GM21619 (cell line): ENCODE data around the gene AAGAB.

ENCODE experiments used
- ATAC-seq: cut with Tn5 transposase; IDR thresholded peaks from one replicate; pipeline ENCODE4 v1.9.1; 2021; ENCODE audit not compliant: unreplicated experiment

The AAGAB gene

GRCh38 chr15:67190326-67190725, 64.1 kb downstream of the AAGAB start:
- ATAC-seq: no peak

DNA sequence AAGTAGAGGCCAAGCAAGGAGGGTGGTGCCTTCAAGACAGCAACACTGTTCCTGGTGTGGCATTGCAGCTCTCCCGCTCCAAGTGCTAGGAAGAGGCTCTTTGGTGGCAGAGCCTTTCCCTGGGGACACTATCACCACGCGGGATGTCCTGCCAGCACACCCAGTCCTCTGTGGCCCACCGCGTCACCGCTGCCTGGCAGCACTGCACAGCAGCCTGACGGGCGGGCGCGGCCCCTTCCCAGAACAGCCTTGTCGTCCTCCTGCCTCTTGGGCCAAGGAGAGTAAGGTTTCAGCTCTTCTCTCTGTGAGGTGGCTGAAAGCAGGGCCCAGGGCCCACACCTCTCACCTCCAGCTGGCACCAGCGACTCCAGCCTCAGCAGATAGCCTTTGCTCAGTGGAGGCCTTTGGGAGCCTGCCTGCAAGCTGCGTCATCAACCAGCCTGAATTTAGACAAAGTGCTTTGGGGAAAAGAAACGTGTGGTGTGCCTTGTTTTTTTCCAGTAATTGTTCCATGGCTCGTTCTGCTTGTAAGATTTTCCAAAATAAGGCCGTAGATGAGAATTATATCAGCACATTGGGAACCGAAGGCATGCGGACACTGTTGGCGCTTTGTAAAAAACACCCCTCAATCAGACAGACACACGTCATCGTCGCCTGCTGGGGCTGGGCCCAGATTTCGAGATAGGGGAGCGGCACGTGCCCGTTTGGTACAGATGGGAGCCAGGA, 65.0 kb downstream of the AAGAB start:
- no peak for ATAC-seq

DNA sequence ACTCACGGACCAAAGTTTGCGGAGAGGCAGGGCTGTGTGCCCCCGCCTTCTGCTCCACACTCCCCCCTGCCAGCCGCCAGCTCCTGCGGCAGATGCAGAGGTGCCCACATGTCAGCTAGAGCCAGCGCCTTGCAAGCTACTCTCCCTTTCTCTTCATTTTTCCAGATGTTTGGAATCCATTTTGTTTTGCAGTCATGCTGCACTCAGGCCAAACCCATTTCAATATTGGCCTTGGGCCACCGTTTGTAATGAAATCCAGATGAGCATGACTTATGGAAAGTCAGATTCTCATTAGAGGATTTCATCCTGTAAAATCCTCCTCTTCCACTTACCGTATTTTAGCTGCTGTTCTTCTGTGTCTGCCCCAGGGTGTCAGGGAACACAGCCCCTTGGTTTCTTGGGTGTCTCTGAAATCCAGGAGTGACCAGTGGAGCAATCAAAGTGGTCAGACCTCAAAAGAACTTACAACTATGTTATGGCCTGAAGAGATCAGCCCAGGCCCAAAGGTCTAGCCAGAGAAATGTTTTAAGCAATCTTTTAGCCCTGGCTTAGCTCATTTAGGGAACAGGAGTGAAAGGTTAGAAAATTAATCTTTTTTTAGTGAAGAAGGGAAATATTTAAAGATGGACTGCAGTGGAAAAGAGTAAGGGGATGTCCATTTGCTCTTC, 65.8 kb downstream of the AAGAB start:
- no peak for ATAC-seq

DNA sequence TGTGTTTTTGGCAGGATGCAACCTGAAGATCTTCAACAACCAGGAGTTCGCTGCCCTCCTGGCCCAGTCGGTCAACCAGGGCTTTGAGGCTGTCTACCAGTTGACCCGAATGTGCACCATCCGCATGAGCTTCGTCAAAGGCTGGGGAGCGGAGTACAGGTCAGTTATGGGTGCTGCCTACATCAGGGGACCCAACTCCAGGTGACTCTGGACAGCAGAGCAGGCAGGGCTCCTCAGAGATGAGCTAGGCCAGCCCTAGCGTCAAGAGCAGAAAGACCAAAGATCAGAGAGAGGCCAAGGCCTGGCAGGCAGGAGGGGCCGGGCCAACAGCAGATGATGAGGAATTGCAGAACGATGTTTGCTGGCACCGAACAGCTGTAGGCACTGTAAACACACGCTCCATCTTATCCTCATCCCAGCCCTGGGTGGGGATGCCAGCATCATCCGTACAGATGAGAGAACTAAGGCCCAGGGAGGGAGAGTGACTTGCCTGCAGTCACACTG, 67.1 kb downstream of the AAGAB start:
- no peak for ATAC-seq

DNA sequence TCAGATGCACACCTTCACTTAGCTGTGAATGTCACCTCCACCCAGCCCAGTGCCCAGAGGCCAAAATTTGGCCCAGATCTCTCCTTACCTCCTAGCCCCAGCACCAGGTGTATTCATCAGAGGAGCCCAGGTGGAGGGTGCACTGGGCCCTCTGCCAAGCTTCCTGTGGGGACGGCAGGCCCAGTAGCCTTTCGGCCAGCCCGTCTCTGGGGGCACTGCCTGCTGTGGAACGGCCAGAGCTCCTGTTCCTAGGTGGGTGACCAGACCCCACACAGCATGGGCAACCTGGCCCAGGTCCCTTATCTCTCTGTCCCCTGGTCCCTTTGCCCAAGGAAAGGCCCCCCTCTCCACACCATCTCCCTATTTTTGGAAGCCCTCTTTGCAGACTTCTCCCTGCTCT, 67.8 kb downstream of the AAGAB start:
- ATAC-seq: no peak

DNA sequence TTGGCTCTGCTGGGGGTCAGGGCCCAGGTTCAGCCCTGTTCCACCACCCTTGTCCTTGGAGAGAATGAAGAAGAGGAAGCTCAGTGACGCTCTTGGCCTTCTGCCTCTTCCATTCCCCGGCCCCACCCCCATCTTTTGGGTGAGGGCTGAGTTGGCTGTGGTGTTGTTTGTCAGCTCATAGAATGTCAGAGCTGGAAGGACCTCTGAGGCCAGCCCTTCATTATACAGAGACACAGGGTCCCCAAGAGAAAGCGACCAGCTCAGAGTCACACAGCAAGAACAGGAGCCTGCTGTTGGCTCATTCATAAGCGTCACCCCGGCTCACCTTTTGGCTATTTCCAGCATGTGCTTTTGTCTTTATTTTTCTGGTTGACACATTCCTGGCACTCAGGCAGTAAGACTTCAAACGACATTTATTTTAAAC, 68.2 kb downstream of the AAGAB start:
- no peak for ATAC-seq

GRCh38 chr15:67185621-67186225, 68.7 kb downstream of the AAGAB start:
- no peak for ATAC-seq

- ATAC-seq: no peak
Measured at GRCh38 chr15:67185051-67185450, 69.4 kb downstream of the AAGAB start.

DNA sequence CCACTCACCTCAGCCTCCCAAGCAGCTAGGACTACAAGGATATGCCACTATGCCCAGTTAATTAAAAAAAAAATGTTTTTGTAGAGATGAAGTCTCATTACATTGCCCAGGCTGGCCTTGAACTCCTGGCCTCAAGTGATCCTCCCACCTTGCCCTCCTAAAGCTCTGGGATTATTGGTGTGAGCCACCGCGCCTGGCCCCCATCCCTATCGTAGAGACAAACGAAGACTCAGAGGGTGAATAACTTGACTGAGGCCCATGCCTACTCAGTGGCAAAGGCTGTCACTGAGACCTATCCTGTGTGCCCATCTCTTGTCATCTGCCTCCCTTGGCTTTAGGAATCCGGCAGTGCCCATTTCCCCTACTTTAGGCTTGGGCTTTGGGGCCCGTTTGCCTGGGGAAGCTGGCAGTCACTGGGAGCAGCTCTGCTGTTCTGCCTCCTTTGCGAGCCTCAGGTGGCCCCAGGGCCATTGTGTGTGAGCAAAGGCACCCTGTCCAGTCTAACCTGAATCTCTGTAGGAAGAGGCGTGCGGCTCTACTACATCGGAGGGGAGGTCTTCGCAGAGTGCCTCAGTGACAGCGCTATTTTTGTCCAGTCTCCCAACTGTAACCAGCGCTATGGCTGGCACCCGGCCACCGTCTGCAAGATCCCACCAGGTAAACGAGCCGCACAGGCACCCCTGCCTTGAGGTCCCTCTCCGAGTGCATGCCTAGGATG, 70.1 kb downstream of the AAGAB start:
- no peak for ATAC-seq

DNA sequence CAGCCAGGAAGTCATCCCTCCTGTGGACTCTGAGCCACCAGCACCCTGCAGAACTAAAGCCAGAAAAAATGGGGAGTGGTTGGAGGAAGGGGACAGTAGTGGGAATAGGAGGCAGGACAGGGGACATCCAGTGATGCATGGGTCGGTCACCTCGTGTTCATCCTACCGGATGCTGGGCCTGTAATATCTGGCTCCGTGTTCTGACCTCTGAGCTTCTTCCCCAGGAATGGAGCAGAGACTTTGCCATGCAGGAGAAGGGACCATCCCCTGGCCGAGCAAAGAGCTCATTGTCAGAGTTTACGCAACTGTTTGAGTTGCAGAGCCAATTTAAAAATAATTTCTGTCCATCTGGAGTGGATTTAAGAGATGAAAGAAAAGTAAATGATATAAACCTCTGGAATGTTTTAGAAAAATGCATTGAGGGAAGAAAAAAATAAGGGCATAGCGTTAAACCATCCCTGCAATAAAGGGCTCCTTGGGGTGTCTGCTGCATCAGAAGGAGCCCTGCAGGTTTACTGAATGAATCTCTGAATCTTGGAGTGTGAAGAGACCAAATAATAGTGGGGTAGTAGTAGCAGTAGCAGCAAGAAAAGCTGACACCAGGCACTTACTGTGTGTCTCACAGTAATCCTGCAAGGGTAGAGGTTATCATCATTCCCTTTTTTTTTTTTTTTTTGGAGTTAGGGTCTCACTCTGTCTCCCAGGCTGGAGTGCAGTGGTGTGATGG, 70.9 kb downstream of the AAGAB start:
- ATAC-seq: no peak

GRCh38 chr15:67181221-67181639, 73.2 kb downstream of the AAGAB start:
- no peak for ATAC-seq

GRCh38 chr15:67180514-67181191, 73.8 kb downstream of the AAGAB start:
- ATAC-seq: no peak

- ATAC-seq: no peak
Measured at GRCh38 chr15:67180035-67180434, 74.4 kb downstream of the AAGAB start.

GRCh38 chr15:67179411-67179995, 75.0 kb downstream of the AAGAB start:
- no peak for ATAC-seq

DNA sequence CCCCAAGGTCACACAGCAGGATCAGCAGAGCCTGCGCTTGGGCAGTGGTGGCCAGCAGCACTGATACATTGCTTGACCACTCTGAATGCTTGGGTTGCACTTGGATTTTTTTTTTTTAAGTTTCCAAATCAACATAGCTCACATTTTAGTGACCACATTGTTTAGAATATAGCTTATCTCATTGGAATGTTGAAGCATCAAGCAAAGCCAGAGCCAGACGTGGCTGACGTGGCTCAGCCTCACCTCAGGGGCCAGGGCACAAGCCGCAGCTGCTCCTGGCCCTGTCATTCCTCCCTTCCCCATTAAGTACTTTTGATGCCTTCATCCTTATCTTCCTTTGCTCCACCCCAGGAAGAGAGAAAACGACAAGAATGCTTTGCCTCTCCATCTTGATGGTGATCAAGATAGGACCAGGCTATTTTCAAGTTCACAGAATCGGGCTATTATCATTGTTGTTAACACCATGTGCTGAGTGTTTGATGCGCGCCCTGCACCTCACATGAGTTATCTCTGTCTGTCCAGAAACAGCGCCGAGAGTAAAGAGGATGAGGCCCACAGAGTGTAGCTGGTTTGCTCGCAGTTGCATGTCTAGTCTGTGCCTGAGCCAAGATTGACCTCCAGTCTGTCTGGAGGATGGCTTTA, 75.8 kb downstream of the AAGAB start:
- no peak for ATAC-seq

- no peak for ATAC-seq
Measured at GRCh38 chr15:67177752-67178151, 76.7 kb downstream of the AAGAB start.

- ATAC-seq: no peak
Measured at GRCh38 chr15:67176195-67176971, 78.1 kb downstream of the AAGAB start.

- no peak for ATAC-seq
Measured at GRCh38 chr15:67175643-67176071, 78.8 kb downstream of the AAGAB start.
